Hematopoietic multipotent progenitor cell treated with erythropoietin and hydrocortisone succinate and interleukin-3 and kit ligand, for 17 days (in vitro differentiated cells): Measurements from ENCODE around the gene FN1.

Experiments
- DNase-seq: peaks from one replicate; pipeline ENCODE4 v3.0.0-alpha.2; 2015; ENCODE audit warnings: low spot score

FN1 gene

GRCh38 chr2:215407061-215407460, 28.8 kb downstream of the FN1 start:
- DNase-seq = no peak

GRCh38 chr2:215405722-215406581, 29.9 kb downstream of the FN1 start:
- no peak for DNase-seq

GRCh38 chr2:215404348-215405012, 31.4 kb downstream of the FN1 start:
- DNase-seq = no peak

GRCh38 chr2:215403441-215404347, 32.2 kb downstream of the FN1 start:
- no peak for DNase-seq

DNA sequence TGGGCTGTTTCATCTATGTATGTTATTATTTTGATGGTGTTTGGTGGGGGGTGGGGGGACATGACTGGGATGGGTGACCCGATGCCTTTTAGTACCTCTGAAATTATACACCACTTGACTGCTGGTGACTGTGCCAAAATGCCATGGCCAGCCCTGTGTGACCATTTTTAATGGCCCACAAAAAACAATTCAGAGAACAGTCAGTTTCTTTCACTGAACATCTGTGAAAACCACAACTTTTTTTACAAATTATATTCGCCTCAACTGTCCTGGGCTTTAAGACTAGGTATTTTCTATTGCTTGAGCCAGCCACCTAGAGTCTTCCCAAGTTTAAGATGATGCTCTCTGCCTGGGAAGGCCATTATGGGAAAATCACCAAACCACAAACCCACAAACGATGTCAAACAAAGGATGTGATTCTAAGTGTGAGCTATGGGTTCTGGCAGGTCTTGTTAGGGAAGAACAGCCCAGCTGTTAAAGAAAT, 33.9 kb downstream of the FN1 start:
- no peak for DNase-seq

DNA sequence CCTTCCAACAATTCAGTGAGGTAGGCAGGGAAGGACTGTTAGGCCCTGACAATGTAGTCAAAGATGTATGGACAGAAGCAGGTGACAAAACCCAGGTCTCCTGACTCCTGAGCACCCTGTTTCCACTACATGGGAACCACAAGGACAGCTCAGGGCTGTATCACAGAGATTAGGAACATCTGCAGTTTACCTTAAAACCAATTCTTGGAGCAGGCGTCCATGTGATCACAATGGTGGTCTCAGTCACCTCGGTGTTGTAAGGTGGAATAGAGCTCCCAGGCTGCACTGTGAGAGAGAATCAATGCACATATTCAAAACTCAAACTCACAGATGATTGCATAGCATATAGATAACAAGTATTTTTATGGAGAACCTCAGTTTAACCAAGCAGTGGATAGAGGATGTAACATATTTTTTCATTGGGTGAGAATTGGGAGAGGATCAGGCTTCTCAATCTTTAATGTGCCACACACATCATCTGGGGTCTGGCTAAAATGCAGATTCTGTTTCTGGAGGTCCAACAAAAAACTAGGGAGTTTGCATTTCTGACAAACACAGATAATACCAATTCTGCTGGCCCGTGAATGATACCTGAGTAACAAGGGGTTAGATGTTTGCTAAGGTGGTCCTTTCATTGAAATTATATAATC, 36.7 kb downstream of the FN1 start:
- no peak for DNase-seq

DNA sequence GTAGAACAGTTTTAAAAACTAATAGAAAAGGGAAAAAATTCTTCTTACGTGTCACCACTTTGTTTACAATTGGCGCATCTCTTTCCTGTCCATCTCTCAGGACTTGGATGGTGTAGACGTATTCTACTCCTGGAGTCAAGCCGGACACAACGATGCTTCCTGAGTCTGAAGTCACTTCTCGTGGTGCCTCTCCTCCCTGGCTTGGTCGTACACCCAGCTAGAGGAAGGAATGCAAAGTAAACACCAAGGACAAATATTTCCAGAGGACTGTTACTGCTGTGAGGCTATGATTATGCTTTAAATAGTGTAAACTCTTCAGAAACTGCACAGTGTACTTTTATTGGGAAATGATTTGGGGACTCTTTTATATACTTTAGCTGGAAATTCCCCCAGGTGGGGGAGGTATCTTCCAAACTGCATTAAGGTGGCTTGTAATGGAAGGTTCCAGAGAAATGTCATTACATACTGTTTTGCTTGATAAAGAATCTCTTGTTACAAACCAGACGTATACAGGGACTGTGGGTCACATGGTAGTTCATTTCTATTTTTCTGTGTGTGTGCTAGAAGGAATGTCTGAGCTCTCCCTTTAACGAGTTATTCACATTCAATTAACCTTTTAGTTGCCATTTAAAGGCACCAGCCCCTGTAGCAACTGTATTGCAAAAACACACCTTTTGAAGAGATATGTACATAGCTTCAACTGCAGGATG, 38.1 kb downstream of the FN1 start:
- DNase-seq = no peak

DNA sequence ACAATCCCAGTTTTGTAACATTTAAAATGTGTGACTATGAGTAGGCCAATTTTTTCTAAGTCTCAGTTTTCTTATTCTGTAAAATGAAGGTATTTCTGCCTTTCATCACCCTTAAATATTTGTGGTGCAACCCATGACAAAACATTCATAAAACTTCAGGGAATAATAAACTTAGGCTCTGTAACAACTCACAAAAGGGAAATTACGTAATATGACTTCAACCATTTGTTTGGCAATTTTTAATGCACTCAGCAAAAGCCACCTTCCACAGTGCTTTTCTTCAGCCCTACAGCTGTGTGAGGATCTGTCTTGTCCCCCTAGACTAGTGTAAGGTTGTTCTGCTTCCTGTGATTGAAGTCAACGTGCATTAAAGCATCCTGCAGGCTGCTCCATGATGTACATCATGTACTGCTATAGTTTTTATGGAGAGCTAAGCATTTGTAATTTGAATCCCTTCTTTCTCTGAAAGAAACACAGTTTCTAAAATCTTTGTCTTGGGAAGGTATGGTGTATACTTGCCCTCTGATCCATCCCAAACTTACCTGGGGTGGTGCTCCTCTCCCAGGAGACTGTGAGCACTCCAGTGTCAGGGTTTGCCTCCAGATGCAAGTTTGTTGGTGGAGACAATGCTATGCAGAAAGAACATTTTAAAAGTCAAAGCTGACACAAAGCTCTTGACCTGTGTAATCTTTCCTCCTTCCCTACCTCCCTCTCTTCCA, 39.1 kb downstream of the FN1 start:
- no peak for DNase-seq

- no peak for DNase-seq
Observed at GRCh38 chr2:215395687-215396460, 40.0 kb downstream of the FN1 start.

GRCh38 chr2:215394102-215394805, 41.6 kb downstream of the FN1 start:
- no peak for DNase-seq

- no peak for DNase-seq
Observed at GRCh38 chr2:215392687-215393270, 43.1 kb downstream of the FN1 start.

DNA sequence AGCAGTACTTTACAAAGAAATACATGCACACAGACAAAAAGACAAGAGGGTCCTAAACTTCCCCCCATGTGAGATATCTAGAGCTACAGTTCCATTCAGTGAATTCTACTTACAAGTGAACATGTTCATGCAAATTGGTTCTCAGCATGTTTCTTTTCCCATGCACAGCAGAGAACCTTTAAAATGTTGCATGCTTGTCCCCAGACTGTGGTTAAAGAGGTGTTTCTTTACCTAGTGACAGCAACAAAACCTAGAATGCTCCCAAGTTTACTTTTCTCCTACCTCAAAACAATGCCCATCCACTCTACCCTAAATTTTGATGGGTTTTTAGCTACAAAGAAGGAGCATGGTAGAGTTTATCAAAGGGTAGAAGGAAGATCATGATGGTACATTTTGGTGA, 43.7 kb downstream of the FN1 start:
- no peak for DNase-seq

DNA sequence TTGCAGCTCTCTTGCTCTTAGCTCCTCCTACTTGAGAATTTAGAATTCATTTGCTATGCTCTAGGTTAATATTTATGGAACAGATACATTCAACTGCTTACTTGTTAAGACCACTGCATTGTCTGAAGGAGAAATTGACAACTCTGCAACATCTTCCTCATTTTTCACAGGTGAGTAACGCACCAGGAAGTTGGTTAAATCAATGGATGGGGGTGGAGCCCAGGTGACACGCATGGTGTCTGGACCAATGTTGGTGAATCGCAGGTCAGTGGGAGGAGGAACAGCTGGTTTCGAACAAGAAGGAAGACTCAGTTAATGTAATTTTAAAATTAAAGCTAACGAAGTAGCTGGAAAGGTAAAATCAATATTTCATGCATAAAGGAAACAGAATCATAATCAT, 44.3 kb downstream of the FN1 start:
- no peak for DNase-seq

GRCh38 chr2:215390550-215390913, 45.3 kb downstream of the FN1 start:
- DNase-seq = no peak

DNA sequence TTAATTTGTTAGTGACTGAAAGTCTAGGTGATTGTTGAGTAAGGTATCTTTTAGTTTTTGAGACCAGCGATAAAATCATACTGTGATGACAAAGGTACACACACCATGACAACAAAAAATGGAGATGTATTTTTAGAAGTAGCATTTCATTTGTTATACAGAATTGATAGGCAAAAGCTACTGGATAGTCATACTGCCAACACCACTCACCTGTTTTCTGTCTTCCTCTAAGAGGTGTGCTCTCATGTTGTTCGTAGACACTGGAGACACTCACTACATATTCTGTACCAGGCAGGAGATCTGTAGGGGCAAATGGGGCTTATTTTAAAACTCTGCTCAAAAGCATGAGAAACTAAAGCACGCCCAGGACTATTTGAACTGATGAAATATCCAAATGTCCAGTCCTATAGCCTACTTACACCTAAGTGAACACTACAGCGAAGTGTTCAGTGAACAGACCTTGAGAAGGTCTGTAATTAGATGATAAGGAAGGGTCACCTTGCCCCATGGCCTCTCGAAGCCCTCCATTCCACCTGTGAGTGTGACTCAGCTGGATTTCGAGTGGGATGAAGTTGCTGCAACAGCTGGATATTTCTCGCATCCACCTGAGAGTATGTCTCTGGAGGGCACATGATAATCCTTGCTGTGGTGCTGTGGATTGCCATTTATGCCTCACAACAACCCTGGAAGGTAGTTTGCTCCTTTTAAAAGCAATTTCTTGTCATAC, 47.7 kb downstream of the FN1 start:
- no peak for DNase-seq

GRCh38 chr2:215386566-215386965, 49.3 kb downstream of the FN1 start:
- DNase-seq = no peak

DNA sequence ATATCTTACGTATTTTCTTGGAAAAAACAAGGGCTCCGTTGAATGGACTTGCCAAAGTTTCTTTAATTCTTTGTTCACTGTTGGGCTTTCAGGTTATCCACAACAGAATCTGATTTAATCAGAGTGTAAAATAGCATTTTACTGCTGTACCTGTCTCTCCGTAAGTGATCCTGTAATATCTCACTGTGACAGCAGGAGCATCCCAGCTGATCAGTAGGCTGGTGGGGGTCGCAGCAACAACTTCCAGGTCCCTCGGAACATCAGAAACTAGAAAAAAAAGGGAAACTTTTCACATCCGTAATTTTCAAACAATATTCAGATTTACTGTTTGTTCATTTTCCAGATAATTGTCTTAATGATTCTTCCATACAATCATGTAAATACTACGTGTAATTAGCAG, 51.2 kb downstream of the FN1 start:
- DNase-seq = no peak

- no peak for DNase-seq
Observed at GRCh38 chr2:215383652-215384279, 52.1 kb downstream of the FN1 start.
